ENCODE measurements around the gene CHCHD4. TPM values are rescaled to one million over a fixed set of nuclear protein-coding genes. Genes with fewer than 3 reads are reported as not detected.

CHCHD4 gene
- total and polyA plus RNA-seq, 2 of the 8 experiments (the other 6 are each of a cell fraction or from before 2014, with no cell fraction given) = 15.0 to 22.3 TPM

GRCh38 chr3:14146381-14147065 is 21.9 kb upstream of the CHCHD4 start (continued):
- no peak for TF ChIP-seq CTCF (IDR thresholded peaks at IDR 0.05; ENCODE audit: control extremely low read depth in 1 of 3, insufficient read depth in 1 of 3, low read depth in 1 of 3, low read length in 3 of 3)

All from H1 (cell line).